ENCODE measurements around the gene OPN3.

OPN3 gene

DNA sequence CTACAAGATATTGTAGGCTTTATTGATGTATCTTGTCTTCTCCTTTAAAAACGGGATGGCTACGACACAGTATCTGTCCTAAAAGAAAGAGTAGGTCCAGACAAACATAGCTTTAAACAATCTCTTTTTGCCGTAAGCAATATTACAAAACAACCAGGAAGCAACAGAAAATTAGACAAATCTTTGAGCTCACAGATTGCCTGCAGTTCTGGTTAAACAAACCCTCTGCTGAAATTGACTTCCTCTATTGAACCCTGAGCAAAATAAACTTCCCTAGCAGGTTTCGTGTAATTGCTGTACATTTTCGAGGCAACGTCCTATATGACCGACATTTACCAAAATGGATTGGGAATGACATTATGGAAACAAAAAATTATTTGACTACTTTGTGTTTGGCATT, 50.6 kb downstream of the OPN3 start:
- no peak for DNase-seq (ENCODE audit: low spot score)

DNA sequence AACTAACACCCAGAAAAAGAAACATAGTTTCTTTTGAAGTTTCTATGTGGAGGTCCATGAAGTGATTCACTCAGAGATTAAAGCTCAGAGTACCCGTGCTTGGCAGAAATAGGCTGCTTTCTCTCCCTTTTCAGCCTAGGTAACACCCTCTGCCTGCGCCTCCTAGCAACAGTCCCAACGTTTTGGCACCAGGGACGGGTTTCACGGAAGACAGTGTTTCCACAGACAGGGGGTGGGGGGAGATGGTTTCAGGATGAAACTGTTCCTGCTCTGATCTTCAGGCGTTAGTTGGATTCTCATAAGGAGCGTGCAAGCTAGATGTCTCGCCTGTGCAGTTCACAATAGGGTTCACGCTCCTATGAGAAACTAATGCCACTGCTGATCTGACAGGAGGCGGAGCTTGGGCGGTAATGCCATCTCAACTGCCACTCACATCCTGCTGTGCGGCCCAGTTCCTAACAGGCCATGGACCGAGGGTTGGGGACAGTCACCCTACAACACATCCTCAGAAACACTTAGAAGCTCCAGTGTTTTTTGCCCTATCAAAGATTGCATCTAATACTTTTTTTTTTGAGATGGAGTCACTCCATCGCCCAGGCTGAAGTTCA, 53.2 kb downstream of the OPN3 start:
- no peak for DNase-seq (ENCODE audit: low spot score)

GRCh38 chr1:241582921-241583321, 57.2 kb downstream of the OPN3 start:
- DNase-seq (ENCODE audit: low spot score) = no peak

GRCh38 chr1:241579434-241579833, 60.7 kb downstream of the OPN3 start:
- DNase-seq (ENCODE audit: low spot score) = no peak

DNA sequence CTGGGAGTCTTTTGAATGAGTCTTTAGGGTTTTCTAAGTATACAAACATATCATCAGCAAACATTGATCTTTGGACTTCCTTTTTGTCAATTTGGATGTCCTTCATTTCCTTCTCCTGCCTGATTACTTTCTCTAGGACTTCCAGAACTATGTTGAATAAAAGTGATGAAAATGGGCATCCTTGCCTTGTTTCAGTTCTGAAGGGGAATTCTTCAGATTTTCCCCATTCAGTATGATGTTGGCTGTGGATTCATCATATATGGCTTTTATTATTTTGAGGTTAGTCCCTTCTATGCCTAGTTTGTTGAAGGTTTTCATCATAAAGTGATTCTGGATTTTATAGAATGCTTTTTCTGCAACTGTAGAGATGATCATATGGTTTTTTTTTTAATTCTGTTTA, 66.0 kb downstream of the OPN3 start:
- DNase-seq (ENCODE audit: low spot score) = no peak

DNA sequence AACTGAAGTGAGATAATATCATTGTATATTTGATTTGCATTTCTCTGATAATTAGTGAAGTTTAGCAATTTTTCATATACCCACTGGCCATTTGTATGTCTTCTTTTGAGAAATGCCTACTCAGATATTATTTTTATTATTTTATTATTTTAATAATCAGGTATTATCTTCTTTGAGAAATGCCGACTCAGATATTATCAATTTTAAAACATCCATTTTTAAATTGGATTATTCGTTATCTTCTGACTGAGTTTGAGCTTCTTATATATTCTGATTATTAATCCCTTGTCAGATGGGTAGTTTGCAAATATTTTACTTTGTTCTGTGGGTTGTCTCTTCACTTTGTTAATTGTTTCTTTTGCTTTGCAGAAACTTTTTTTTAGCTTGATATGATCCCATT, 70.3 kb downstream of the OPN3 start:
- no peak for DNase-seq (ENCODE audit: low spot score)

- no peak for DNase-seq (ENCODE audit: low spot score)
Measured at GRCh38 chr1:241560849-241561187, 79.4 kb downstream of the OPN3 start.

- no peak for DNase-seq (ENCODE audit: low spot score)
Measured at GRCh38 chr1:241560146-241560848, 79.9 kb downstream of the OPN3 start.

DNA sequence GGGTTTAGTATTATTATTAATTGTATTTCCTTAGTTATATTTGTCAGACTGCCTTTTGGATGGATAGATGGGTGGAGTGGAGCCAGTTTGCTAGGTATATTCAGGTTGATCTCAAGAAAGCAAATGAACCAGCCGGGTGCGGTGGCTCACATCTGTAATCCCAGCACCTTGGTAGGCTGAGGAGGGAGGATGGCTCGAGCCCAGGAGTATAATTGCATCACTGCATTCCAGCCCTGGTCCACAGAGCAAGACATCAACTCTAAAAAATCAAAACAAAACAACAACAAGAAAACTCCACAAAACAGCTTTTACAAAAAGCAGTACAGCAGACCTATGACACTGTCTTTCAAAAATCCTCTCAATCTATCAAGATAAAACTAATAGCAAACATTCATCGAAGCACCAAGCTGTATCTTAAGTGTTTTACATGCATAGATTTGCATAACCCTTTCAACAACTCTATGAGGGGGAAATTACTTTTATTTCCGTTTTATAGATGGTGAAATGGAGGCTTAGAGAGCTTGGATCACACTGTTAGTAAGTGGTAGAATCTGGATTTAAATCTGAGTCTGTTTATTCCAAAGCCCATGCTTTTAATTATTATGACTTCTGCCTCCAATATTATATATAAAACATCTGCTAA, 82.5 kb downstream of the OPN3 start:
- DNase-seq (ENCODE audit: low spot score) = no peak

DNA sequence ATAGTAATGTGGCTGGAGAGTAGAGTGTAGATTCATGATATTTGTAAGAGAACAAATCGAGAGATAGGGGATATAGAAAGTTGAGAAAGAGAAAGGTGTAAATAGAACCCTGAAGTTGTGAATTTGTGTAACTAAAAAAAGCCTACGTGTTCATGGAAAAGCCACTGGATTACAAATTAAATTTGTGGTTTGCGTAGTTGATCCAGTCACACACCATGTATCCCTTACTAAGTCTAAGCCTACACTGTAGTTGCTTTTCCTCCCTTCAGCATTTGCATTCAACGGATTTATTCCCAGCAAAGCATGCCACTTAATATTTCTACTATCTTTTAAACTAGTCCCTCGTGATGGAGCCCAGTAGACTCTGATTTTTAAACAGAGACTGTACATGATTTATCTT, 83.1 kb downstream of the OPN3 start:
- no peak for DNase-seq (ENCODE audit: low spot score)

- DNase-seq (ENCODE audit: low spot score) = no peak
Measured at GRCh38 chr1:241555526-241555925, 84.6 kb downstream of the OPN3 start.

- DNase-seq (ENCODE audit: low spot score) = no peak
Measured at GRCh38 chr1:241553886-241554592, 86.1 kb downstream of the OPN3 start.

DNA sequence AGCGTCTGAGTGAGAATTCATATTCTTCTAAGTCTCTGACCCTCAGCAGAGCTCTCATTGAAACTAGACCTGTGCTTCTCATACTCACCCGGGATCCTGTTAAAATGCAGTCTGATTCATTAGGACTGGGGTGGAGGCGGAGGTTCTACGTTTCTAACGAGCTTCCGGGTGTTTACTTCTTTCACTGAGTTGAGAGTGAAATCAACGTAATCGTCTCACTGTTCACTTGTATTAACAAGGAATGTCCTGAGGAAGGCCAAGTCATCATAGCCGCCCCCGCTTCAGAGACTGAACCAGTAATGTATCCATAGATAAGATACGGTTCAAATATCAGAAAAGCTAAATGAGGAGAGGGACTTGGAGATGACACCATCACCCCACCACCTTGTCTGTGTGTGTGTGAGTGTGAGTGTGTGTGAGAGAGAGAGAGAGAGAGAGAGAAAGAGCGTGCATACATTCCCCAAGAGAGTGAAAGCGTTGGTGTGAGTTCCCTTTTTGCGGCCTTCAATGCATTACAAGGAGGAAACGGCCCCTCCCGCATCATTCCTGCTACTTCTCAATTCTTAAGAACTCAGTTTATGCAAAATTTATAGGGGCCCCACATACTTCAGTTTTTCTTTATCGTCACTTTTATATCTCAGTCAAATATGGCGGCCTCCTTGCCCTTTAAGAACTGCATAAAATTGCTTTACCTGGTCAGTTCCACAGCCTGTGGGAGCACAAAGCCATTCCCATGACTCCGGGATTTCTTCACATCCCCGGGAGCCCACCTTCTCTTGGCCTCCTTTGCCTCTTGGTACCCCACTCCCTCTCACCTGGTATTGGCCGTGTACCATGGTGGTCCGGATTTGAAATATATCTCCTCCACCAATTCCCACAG, 88.2 kb downstream of the OPN3 start:
- DNase-seq (ENCODE audit: low spot score) = no peak

DNA sequence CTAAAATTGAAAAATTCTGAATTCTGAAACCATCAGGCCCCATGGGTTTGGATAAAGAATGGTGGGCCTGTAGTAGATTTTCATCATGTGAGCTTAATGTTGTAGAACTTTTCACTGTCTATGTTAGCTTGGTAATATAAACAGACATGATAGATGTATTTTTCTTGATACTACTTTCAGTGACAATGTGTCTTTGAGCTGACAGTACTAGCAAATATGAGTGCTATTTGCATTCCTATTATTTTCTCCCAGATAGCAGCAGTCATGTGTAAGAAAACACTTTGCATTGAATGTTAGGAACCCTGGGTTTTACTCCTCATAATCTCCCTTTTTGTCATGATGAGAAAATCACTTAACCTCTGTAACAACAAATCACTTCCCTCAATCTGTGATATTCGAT, 89.9 kb downstream of the OPN3 start:
- no peak for DNase-seq (ENCODE audit: low spot score)

GRCh38 chr1:241548008-241548407, 92.2 kb downstream of the OPN3 start:
- DNase-seq (ENCODE audit: low spot score) = no peak
